Eye (tissue), 1 donor: ENCODE data around the gene NCDN.
"Not testable (repeated sequence)": the region's sequence is repeated elsewhere in the genome, so short reads cannot be mapped to it uniquely, and the experiment has no call there.

Experiments
- DNase-seq: peaks from one replicate; pipeline ENCODE4 v3.0.0-alpha.2; 2015

The NCDN gene

DNA sequence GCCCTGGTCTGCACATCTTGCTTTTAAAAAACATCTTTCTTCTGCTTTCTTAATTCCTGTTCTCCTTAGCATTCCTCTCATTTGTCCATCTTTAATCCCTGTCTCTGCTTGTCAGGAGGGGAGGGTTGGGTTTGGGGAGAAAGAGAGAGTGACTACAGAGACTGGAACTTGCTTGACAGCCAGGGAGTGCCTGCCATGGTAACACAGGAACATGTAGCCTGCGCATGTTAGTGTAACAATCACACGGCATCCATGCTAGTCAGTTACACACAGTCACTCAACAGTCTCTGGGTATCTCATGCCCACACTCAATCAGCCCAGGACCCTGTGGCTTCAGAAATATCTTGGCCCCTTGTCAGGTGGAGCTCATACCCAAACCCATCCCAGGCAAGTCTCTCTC is 14.7 kb downstream of the NCDN start:
- no peak for DNase-seq

GRCh38 chr1:35573198-35574124 is 15.9 kb downstream of the NCDN start, which contains the start of gene TFAP2E:
TSS of gene TFAP2E (plus strand) at chr1:35573314. CDS start at chr1:35573578, 264 bp downstream.
- DNase-seq: peak; percentile 77

- DNase-seq: no peak
These were observed 16.6 kb downstream of the NCDN start for GRCh38 chr1:35574125-35574654.

DNA sequence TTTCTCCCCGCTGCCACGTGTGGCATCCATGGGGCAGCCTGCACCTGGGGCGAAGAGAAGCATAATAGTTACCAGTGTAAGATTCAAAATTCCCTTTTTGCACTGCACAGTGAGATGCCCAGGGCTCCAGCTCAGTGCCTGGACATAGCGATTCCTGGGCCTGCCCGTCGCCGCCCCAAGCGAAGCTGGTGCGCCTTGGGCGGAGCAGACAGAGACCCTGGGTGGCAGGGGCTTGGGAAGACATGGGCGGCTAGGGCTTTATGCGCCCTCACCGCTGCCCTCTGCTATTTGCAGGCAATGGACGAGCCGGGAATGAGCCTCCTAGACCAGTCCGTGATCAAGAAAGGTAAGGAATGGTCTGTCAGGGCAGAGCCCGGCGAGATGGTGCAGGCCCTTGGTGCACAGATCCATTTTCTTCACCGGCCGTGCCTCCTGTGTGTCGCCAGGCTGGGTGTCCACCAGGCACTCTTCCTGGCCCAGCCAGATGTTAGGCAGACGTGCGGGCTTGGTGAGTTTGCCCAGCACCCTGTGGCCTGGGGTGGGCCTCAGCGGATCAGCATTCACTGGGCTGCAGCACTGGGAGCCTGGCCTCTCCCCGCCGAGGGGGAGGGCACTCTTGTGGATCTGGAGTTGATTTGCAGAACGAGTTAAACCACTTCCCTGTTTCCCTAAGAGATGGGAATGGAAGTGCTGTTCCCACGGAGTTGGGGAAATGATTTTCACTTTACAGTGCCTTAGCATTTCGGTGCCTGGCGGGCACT is 17.2 kb downstream of the NCDN start:
- peak; percentile 41 for DNase-seq

DNA sequence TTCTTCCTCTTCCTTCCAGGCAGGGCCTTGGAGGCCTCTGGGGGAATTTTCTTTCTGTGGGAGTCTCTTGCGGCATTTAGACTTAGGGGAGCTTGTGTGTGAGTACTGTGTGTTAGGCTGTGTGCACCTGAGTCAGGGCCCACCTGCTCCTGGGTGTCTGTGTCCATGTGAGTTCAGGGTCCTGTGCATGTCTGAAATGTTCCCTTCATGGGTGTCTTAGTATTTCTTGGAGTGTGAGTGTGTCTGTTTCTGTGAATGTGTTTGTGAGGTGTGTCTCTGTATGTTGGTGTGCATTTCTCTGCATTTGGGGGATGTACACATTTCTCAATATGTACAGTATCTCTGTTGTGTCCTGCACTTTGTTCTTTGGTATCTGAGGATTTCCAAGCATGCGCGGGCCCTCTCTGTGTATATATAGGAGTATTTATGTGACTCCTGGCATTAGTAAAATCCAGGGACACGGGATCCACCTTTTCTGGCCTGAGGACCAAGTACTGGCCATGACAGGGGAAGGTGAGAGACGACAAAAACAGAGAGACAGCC is 17.9 kb downstream of the NCDN start:
- DNase-seq: no peak

DNA sequence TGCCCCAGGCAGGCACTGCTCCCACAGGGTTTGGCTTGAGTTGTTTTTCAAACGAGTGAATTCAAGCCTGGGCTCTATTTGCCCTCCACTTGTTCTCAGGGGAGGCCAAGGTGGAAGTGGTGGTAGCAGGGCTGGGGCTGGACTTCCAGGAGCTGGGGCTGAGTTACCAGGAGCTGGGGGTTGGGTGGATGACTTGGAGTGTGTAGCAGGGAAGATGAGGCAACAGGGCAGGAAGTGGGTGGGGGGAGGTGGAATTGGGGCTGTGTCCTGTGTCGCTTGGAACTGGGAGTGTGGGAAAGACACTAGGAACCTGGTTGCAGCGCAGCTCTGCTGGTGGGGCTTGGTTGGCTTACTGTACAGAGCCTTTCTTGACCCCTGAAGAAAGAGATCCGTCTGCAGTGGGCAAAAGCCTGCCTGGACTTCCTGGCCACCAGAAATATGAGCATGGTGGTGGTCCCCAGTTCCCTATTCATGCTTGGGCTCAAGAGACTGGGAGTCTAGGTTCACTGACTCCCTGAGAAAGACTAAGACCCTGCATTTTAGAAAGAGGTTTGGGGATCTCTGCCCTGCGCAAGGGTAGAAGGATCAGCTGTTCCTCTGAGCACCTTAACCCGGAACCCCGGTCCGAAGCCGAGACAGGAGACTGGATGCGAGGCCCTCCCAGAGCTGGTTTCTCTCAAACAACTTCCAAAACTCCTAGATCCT is 18.6 kb downstream of the NCDN start:
- DNase-seq: peak; percentile 19

- DNase-seq: not testable (repeated sequence)
These were observed 19.1 kb downstream of the NCDN start for GRCh38 chr1:35576766-35577070.

DNA sequence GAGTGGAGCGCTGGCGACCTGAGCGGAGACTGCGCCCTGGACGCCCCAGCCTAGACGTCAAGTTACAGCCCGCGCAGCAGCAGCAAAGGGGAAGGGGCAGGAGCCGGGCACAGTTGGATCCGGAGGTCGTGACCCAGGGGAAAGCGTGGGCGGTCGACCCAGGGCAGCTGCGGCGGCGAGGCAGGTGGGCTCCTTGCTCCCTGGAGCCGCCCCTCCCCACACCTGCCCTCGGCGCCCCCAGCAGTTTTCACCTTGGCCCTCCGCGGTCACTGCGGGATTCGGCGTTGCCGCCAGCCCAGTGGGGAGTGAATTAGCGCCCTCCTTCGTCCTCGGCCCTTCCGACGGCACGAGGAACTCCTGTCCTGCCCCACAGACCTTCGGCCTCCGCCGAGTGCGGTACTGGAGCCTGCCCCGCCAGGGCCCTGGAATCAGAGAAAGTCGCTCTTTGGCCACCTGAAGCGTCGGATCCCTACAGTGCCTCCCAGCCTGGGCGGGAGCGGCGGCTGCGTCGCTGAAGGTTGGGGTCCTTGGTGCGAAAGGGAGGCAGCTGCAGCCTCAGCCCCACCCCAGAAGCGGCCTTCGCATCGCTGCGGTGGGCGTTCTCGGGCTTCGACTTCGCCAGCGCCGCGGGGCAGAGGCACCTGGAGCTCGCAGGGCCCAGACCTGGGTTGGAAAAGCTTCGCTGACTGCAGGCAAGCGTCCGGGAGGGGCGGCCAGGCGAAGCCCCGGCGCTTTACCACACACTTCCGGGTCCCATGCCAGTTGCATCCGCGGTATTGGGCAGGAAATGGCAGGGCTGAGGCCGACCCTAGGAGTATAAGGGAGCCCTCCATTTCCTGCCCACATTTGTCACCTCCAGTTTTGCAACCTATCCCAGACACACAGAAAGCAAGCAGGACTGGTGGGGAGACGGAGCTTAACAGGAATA is 19.7 kb downstream of the NCDN start:
- peak; percentile 46 for DNase-seq

GRCh38 chr1:35580949-35581388 is 23.4 kb downstream of the NCDN start:
- no peak for DNase-seq

DNA sequence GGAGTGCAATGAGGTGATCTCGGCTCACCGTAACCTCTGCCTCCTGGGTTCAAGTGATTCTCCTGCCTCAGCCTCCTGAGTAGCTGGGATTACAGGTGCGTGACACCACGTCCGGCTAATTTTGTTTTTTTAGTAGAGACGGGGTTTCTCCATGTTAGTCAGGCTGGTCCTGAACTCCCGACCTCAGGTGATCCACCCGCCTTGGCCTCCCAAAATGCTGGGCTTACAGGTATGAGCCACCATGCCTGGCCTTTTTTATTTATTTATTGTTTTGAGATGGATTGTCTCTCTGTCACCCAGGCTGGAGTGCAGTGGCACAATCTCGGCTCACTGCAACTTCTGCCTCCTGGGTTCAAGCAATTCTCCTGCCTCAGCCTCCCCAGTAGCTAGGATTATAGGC is 24.0 kb downstream of the NCDN start:
- not testable (repeated sequence) for DNase-seq

GRCh38 chr1:35585281-35585680 is 27.7 kb downstream of the NCDN start:
- no peak for DNase-seq

GRCh38 chr1:35585805-35586204 is 28.2 kb downstream of the NCDN start:
- DNase-seq: not testable (repeated sequence)

- DNase-seq: no peak
These were observed 29.2 kb downstream of the NCDN start for GRCh38 chr1:35586808-35587207.

DNA sequence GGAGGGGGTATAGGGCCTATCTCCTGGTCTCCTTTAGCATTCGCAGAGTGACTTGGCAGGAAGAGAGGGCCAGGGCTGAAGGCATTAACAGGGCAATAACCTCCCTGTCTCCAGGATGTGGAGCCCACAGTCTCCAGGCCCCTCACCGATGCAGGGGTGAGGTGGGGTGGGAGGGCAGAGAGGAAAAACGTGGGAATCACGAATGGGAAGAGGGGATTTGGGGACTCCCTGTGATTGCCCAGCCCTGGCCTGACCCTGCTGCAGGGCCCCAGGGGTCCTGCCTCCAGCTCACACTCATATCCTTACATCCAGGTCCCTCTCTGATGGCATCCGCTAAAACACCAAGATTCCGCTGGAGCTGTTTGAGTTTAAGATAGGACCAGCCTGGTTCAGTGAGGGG is 30.1 kb downstream of the NCDN start:
- DNase-seq: no peak

DNA sequence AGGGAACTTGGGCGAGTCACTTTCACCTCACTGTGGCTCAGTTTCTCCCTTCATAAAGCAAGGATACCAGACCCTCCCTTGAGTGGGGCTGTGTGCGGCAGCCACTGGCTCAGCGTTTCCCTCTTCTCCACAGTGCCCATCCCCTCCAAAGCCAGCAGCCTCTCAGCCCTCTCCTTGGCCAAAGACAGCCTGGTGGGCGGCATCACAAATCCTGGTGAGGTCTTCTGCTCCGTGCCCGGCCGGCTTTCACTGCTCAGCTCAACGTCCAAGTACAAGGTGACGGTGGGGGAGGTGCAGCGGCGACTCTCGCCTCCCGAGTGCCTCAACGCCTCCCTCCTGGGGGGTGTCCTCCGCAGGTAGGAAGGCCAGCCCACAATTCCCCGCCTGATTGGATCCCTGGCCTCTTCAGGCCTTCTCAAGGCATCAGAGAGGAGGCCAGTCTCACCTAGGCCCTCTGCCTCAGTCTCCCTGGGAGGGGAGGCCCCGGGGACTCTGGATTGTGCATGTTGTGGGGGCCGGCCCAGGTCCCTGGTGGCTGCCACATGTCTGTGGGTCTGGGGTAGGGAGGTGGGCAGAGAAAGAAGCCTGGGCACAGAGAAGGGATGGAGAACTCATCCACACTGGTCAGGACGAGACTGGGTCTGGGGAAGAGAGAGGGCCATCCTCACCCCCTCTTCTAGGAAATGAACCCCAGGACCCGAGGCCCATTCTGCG is 30.8 kb downstream of the NCDN start:
- no peak for DNase-seq

- no peak for DNase-seq
These were observed 32.2 kb downstream of the NCDN start for GRCh38 chr1:35589516-35590427.

DNA sequence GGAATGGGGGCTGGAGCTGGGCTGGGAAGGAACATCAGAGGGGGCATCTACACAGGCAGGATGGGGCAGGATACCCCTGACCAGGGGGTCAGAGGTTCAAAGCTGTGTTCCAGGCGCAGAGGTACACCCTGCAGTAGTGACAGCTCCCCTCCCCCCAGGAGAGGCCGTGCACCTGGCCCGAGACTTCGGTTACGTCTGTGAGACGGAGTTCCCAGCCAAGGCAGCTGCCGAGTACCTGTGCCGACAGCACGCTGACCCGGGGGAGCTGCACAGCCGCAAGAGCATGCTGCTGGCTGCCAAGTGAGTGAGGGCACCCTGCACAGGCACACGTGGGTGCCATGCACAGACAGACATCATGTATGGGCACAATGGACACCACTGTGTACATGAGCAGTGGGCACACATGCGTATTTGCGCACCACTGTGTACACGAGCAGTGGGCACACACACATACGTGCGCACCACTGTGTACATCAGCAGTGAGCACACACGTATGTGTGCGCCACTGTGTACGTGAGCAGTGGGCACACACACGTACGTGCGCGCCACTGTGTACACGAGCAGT is 33.0 kb downstream of the NCDN start:
- no peak for DNase-seq

DNA sequence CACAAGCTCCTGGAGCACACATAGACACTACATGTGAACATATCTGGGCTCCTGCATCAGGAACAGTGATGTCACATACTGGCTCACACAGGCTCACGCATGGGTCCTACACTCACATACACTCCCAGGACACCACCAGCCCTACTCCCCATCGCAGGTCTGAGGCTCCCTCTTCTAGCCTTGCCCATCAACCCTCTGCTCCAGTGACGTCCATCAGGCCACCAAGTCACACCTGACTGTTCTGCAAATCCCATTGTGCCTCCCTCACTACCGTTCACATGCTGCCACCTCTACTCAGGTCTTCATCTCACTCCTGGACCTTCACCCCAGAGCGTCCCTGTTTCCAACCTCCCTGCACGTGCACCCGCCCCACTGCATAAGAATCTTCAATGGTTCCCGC is 33.6 kb downstream of the NCDN start:
- no peak for DNase-seq

- no peak for DNase-seq
These were observed 35.6 kb downstream of the NCDN start for GRCh38 chr1:35592991-35593769.
